OCI-LY1 (cell line): ENCODE measurements around the gene PCDH18.

Source experiments
- H2AFZ ChIP-seq: fragments of 200-600 bp; sonication (generic), shearing (Covaris generic); 2 replicates; pipeline ENCODE4 v1.6.0; 2014; ENCODE audit warnings: antibody characterized with exemption, mild to moderate bottlenecking, low read length
- H3F3A ChIP-seq: fragments of 200-600 bp; sonication (generic), shearing (Covaris generic); 2 replicates; pipeline ENCODE4 v1.6.0; 2014; ENCODE audit warnings: mild to moderate bottlenecking, antibody characterized with exemption, low read length, moderate library complexity; ENCODE audit not compliant: insufficient read depth
- H3K27ac ChIP-seq: fragments of 200-600 bp; sonication (generic); 2 replicates; pipeline ENCODE4 v1.5.1; 2014; ENCODE audit warnings: low read length, mixed run types, mild to moderate bottlenecking, low read depth; ENCODE audit not compliant: poor library complexity, severe bottlenecking
- H3K27me3 ChIP-seq: fragments of 200-600 bp; sonication (generic); 2 replicates; pipeline ENCODE4 v1.6.0; 2014; ENCODE audit warnings: antibody characterized with exemption, mild to moderate bottlenecking, low read length, moderate library complexity; ENCODE audit not compliant: insufficient read depth
- H3K36me3 ChIP-seq: fragments of 200-600 bp; sonication (generic); 2 replicates; pipeline ENCODE4 v1.6.1; 2014; ENCODE audit warnings: mild to moderate bottlenecking, antibody characterized with exemption, low read length, moderate library complexity, mixed read lengths; ENCODE audit not compliant: insufficient read depth
- H3K4me1 ChIP-seq: fragments of 200-600 bp; sonication (generic); 2 replicates; pipeline ENCODE4 v1.5.1; 2014; ENCODE audit warnings: mild to moderate bottlenecking, low read length, moderate library complexity; ENCODE audit not compliant: insufficient read depth, severe bottlenecking
- H3K4me2 ChIP-seq: fragments of 200-600 bp; sonication (generic), shearing (Covaris generic); 2 replicates; pipeline ENCODE4 v1.6.1; 2014; ENCODE audit warnings: low read length
- H3K4me3 ChIP-seq: fragments of 200-600 bp; sonication (generic); 2 replicates; pipeline ENCODE4 v1.5.1; 2014; ENCODE audit warnings: low read length, low read depth, mild to moderate bottlenecking, mixed read lengths; ENCODE audit not compliant: poor library complexity, severe bottlenecking
- H3K79me2 ChIP-seq: fragments of 200-600 bp; shearing (Covaris generic); 2 replicates; pipeline ENCODE4 v1.6.1; 2016; ENCODE audit warnings: mixed run types, low read length, mixed read lengths; ENCODE audit not compliant: insufficient read depth
- H3K9ac ChIP-seq: fragments of 200-600 bp; sonication (generic), shearing (Covaris generic); 2 replicates; pipeline ENCODE4 v1.6.1; 2014; ENCODE audit warnings: mild to moderate bottlenecking, low read length, mixed read lengths
- H3K9me2 ChIP-seq: fragments of 200-600 bp; sonication (generic), shearing (Covaris generic); 2 replicates; pipeline ENCODE4 v1.6.1; 2014; ENCODE audit warnings: low read depth, mild to moderate bottlenecking, low read length, mixed read lengths
- H3K9me3 ChIP-seq: fragments of 200-600 bp; shearing (Covaris generic); 2 replicates; pipeline ENCODE4 v1.6.1; 2014; ENCODE audit warnings: low read length, mixed read lengths
- H4K20me1 ChIP-seq: fragments of 200-600 bp; sonication (generic), shearing (Covaris generic); 2 replicates; pipeline ENCODE4 v1.6.0; 2016; ENCODE audit warnings: mild to moderate bottlenecking, low read length; ENCODE audit not compliant: insufficient read depth
- CTCF ChIP-seq: fragments of 200-600 bp; sonication (generic), shearing (Covaris generic); IDR thresholded peaks from 2 replicates; pipeline ENCODE4 v1.5.1; 2017; ENCODE audit warnings: mild to moderate bottlenecking, antibody characterized with exemption, low read length, moderate library complexity, mixed read lengths
- EZH2 ChIP-seq: fragments of 200-600 bp; sonication (generic), shearing (Covaris generic); IDR thresholded peaks from 2 replicates; pipeline ENCODE4 v1.8.0; 2017; ENCODE audit warnings: borderline replicate concordance, mixed run types, mild to moderate bottlenecking, antibody characterized with exemption, low read length, moderate library complexity, mixed read lengths

The PCDH18 gene

GRCh38 chr4:137531168-137531985 is 917 bp downstream of the PCDH18 start:
- Histone ChIP-seq H3K9ac (no peak overlapping the region), H3K4me3 (no peak overlapping the region), H3K4me1 (no peaks in the 10 kb centered on the region), H3K4me2 (no peak overlapping the region), H3K27ac (no peak overlapping the region), H4K20me1 (no peaks in the 10 kb centered on the region), H2AFZ (no peak overlapping the region), H3K9me3 (no peaks in the 10 kb centered on the region), H3K36me3 (no peaks in the 10 kb centered on the region), H3F3A (no peaks in the 10 kb centered on the region), H3K27me3 (no peaks in the 10 kb centered on the region), H3K9me2 (no peaks in the 10 kb centered on the region), H3K79me2 (no peaks in the 10 kb centered on the region)
- TF ChIP-seq EZH2: no peak

GRCh38 chr4:137530176-137530575 is 2.1 kb downstream of the PCDH18 start:
- Histone ChIP-seq H3K27me3 (no peaks in the 10 kb centered on the region), H4K20me1 (no peaks in the 10 kb centered on the region), H3K4me1 (no peaks in the 10 kb centered on the region), H3K79me2 (no peaks in the 10 kb centered on the region), H3K4me3 (no peak overlapping the region), H2AFZ (no peak overlapping the region), H3K36me3 (no peaks in the 10 kb centered on the region), H3F3A (no peaks in the 10 kb centered on the region), H3K9me3 (no peaks in the 10 kb centered on the region), H3K9me2 (no peaks in the 10 kb centered on the region), H3K9ac (no peak overlapping the region), H3K4me2 (no peak overlapping the region), H3K27ac (no peak overlapping the region)
- TF ChIP-seq EZH2 (no peak), CTCF (no peak)

- H3K4me2 ChIP-seq: no peak overlapping the region
- H3K4me1 ChIP-seq: no peaks in the 10 kb centered on the region
- TF ChIP-seq EZH2 (no peak), CTCF (no peak)
- no peak overlapping the region for H2AFZ ChIP-seq
- H3F3A ChIP-seq: no peaks in the 10 kb centered on the region
- no peak overlapping the region for H3K27ac ChIP-seq
- no peaks in the 10 kb centered on the region for H3K36me3 ChIP-seq
- H3K9me3 ChIP-seq: no peaks in the 10 kb centered on the region
- no peaks in the 10 kb centered on the region for H4K20me1 ChIP-seq
- H3K9me2 ChIP-seq: no peaks in the 10 kb centered on the region
- no peak overlapping the region for H3K9ac ChIP-seq
- H3K79me2 ChIP-seq: no peaks in the 10 kb centered on the region
- no peaks in the 10 kb centered on the region for H3K27me3 ChIP-seq
- H3K4me3 ChIP-seq: no peak overlapping the region
These were observed 2.9 kb downstream of the PCDH18 start for GRCh38 chr4:137529432-137529831.

GRCh38 chr4:137528673-137529072 is 3.6 kb downstream of the PCDH18 start:
- H3K4me2 ChIP-seq: no peak overlapping the region
- no peak overlapping the region for H3K4me3 ChIP-seq
- H3K9ac ChIP-seq: no peak overlapping the region
- no peaks in the 10 kb centered on the region for H3K79me2 ChIP-seq
- no peaks in the 10 kb centered on the region for H3K4me1 ChIP-seq
- no peaks in the 10 kb centered on the region for H3K27me3 ChIP-seq
- no peaks in the 10 kb centered on the region for H3F3A ChIP-seq
- no peaks in the 10 kb centered on the region for H3K36me3 ChIP-seq
- H3K9me3 ChIP-seq: no peaks in the 10 kb centered on the region
- H2AFZ ChIP-seq: no peak overlapping the region
- TF ChIP-seq CTCF: no peak
- TF ChIP-seq EZH2: no peak
- H3K27ac ChIP-seq: no peak overlapping the region
- no peaks in the 10 kb centered on the region for H3K9me2 ChIP-seq
- H4K20me1 ChIP-seq: no peaks in the 10 kb centered on the region
